ENCODE data around the gene ZKSCAN3. TPM values are rescaled to one million over a fixed set of nuclear protein-coding genes. Genes with fewer than 3 reads are reported as not detected.
A peak's percentile ranks its signal among the peaks of the same experiment; 100 is the strongest.

The ZKSCAN3 gene
- total and polyA plus RNA-seq, 2 of the 4 experiments (the other 2 are of a cell fraction) = 3.7 to 4.8 TPM

- WGBS, 2 experiments (ENCODE audit: extremely low coverage in 2 of 2, insufficient read length in 1 of 2) = 0% methylated on average over 1 of the region's 12 CpGs; no CpG with 5 or more reads in 1 of the 2 experiments
- Histone ChIP-seq H3K9me1 (ENCODE audit: insufficient read depth, low read length) (no peaks in the 10 kb centered on the region), H2BK15ac (ENCODE audit: low read depth, low read length) (0 out of 3 replicates have a peak overlapping the region, but pooled peaks have one; percentile 24), H3K9me3 (ENCODE audit: control insufficient read depth, insufficient read depth, low read length) (no peaks in the 10 kb centered on the region), H4K20me1 (ENCODE audit: insufficient read depth, low read length) (no peaks in the 10 kb centered on the region), H2BK20ac (ENCODE audit: low read depth, low read length) (peak overlapping the region; percentile 18; the same call in 1 of the 2 replicates), H2AK9ac (replicated peaks; ENCODE audit: low read depth, low read length, poor library complexity) (no peak overlapping the region), H3K4ac (ENCODE audit: low read depth, low read length) (peak overlapping the region; percentile 55), H4K91ac (ENCODE audit: insufficient read depth, low read depth, low read length) (peak overlapping the region; percentile 9; the same call in 1 of the 2 replicates), H3K14ac (replicated peaks; ENCODE audit: low read depth, low read length) (0 out of 2 replicates have a peak overlapping the region, but pooled peaks have one; percentile 53), H2BK120ac (ENCODE audit: low read depth, low read length) (peak overlapping the region; percentile 62; the same call in 1 of the 2 replicates), H3K56ac (ENCODE audit: extremely low read depth, insufficient read depth, low read length) (peak overlapping the region; percentile 48), H3K9ac (ENCODE audit: low read depth, low read length) (peak overlapping the region; percentile 47), H2AK5ac (ENCODE audit: low read depth, low read length) (no peak overlapping the region; the same call in 1 of the 2 replicates), H3K36me3 (ENCODE audit: control insufficient read depth, insufficient read depth, low read length) (no peaks in the 10 kb centered on the region), H2AFZ (replicated peaks; ENCODE audit: low read length, poor library complexity) (peak overlapping the region; percentile 96), H3K27ac (ENCODE audit: insufficient read depth, low read length) (peak overlapping the region; percentile 55), H3K4me3 (ENCODE audit: insufficient read depth, low read depth, low read length) (peak overlapping the region; percentile 41), H3K18ac (ENCODE audit: low read depth, low read length) (peak overlapping the region; percentile 11; the same call in 1 of the 2 replicates), H3K4me2 (ENCODE audit: low read depth, low read length) (peak overlapping the region; percentile 74), H3K79me1 (ENCODE audit: low read depth in 1 of 2, low read length in 2 of 2) (peaks cover 0 to 11% of the 10 kb centered on the region in 2 experiments; a peak in 2 of 4 replicates), H3K4me1 (ENCODE audit: control insufficient read depth, insufficient read depth, low read length) (peaks cover 2% of the 10 kb centered on the region; the same call in 1 of the 2 replicates), H4K8ac (ENCODE audit: low read depth in 2 of 2, low read length in 2 of 2) (peak overlapping the region; percentile 45 to 81), H3K27me3 (ENCODE audit: control insufficient read depth, insufficient read depth, low read length) (no peaks in the 10 kb centered on the region), H2BK5ac (ENCODE audit: low read depth, low read length, poor library complexity, severe bottlenecking) (peak overlapping the region; percentile 22), H3K23ac (ENCODE audit: low read depth, low read length) (peak overlapping the region; percentile 18; the same call in 1 of the 2 replicates), H4K5ac (ENCODE audit: low read depth, low read length) (peak overlapping the region; percentile 51)
- ChIA-PET CTCF (interaction anchor here (0.9 to 1.0 kb wide), 3 partner anchors 17 to 106 kb away, joined by 3 to 4 read pairs (median 3); no protein-coding TSS in a partner anchor), POLR2A (ENCODE audit: unreplicated experiment) (interaction anchor here (0.6 to 1.0 kb wide), 2 partner anchors 21 to 1171 kb away, joined by 3 to 5 read pairs; no protein-coding TSS in a partner anchor)
- TF ChIP-seq NFE2L2 (IDR thresholded peaks at IDR 0.05; ENCODE audit: low read depth, low read length) = no peak
- TF ChIP-seq MAZ (IDR thresholded peaks at IDR 0.05; ENCODE audit: borderline replicate concordance, low read depth, low read length) = no peak
- no peak for TF ChIP-seq MAFK (IDR thresholded peaks at IDR 0.05; ENCODE audit: low read depth, low read length)
- TF ChIP-seq MXI1 (IDR thresholded peaks at IDR 0.05; ENCODE audit: borderline replicate concordance, low read depth, low read length) = no peak
- no peak for TF ChIP-seq SMC3 (IDR thresholded peaks at IDR 0.05; ENCODE audit: low read depth, low read length)
- TF ChIP-seq CHD1 (IDR thresholded peaks at IDR 0.05; ENCODE audit: low read depth, low read length) = no peak
- TF ChIP-seq FOS (IDR thresholded peaks at IDR 0.05; ENCODE audit: low read depth, low read length) = no peak
- no peak for TF ChIP-seq RFX5 (IDR thresholded peaks at IDR 0.05; ENCODE audit: low read depth, low read length)
- TF ChIP-seq USF2 (IDR thresholded peaks at IDR 0.05; ENCODE audit: low read depth, low read length) = no peak
- TF ChIP-seq RAD21 (IDR thresholded peaks at IDR 0.05; ENCODE audit: low read length) = no peak
- TF ChIP-seq BHLHE40 (IDR thresholded peaks at IDR 0.05; ENCODE audit: low read depth, low read length) = no peak
- dilution Hi-C loops (cut with HindIII; ENCODE audit: low sequenced_read_pairs, unreplicated experiment) = no loop called here
- DNase-seq = no peak
- intact Hi-C loops (cut with micrococcal nuclease) = loop anchor here (5.0 kb wide), 2 partner anchors 68 to 253 kb away; partner anchors contain the start of genes ZNF165 and ZSCAN26
- in situ Hi-C loops (cut with MboI; ENCODE audit: low sequenced_read_pairs) = no loop called here
- ATAC-seq (ENCODE audit: low read depth) = no peak
- TSS peak; percentile 74 for BruUV-seq (replicated peaks)
Observed at GRCh38 chr6:28335040-28335563, 14.6 kb upstream of the ZKSCAN3 start.
